Lower leg skin (tissue), 4 donors: ENCODE measurements around the gene CUL3. TPM values are rescaled to one million over a fixed set of nuclear protein-coding genes. Genes with fewer than 3 reads are reported as not detected.

ENCODE experiments used
- DNase-seq, 2 donors: peaks; one replicate each; pipeline ENCODE4 v3.0.0-alpha.2; 2019; ENCODE audit warnings: low spot score in 2 of 2
- H3K4me3 ChIP-seq: fragments of 200-600 bp; sonication (generic); 2 replicates; pipeline ENCODE4 v1.5.1; 2017; ENCODE audit warnings: mild to moderate bottlenecking, low read depth; ENCODE audit not compliant: poor library complexity, severe bottlenecking
- POLR2A ChIP-seq, 2 donors: fragments of 450-650 bp; IDR thresholded peaks; one replicate each; pipeline ENCODE4 v1.6.1; 2016 to 2017; ENCODE audit warnings: antibody characterized with exemption in 2 of 2, mild to moderate bottlenecking in 1 of 2, moderate library complexity in 1 of 2
- WGBS, 2 donors: methylation state at CpG; one replicate each; pipeline ENCODE4 v1.1.5; 2018; 5-methylcytosine and 5-hydroxymethylcytosine counted together
- intact Hi-C: fragments of 100-400 bp; cut with DNase I; formaldehyde crosslinking; loops from one replicate; pipeline ENCODE4 v1.15.0; 2023; ENCODE audit warnings: low total_unique reads
- total RNA-seq, 4 donors: library from RNA; depleted of rRNA; stranded (reverse); fragments of >200 nt; gene quantifications; one replicate each; pipeline ENCODE4 v1.1.0, GENCODE V29; 2016
- TF ChIP-seq, protein P1 (sequence below), 3 donors: fragments of 450-650 bp; IDR thresholded peaks; one replicate each; pipeline ENCODE4 v1.5.1; 2016; ENCODE audit warnings: antibody characterized with exemption in 3 of 3, mild to moderate bottlenecking in 3 of 3, moderate library complexity in 2 of 3

Gene CUL3
- total RNA-seq, 4 donors from 2014 or later: 66.0 to 105 (median 82.6) TPM

DNA sequence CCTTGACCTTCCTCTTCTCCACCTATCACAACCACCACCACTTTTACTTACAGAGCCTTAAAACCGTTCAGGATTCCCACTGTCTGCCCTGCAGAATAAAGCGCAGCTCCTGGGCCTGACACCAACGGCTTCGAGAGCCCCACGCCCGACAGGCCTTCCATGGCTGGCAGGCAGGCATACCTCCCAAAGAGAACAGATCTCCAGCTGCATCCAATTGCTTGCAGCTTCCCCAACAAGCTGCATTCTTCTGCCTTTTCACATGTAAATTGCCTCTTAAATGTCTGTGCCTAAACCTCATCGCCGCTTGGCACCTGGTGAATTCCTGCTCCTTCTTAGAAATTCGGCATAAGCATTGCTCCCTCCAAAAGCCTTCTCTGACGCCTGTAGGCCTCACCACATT, 151.7 kb downstream of the CUL3 start:
- 40 to 51% methylated on average over 10 of the region's 10 CpGs for WGBS, 2 donors
- H3K4me3 ChIP-seq: no peak overlapping the region
- intact Hi-C loops: no loop called here
- no peak for DNase-seq
- no peak for TF ChIP-seq POLR2A (IDR thresholded peaks at IDR 0.05)
- TF ChIP-seq, protein P1, sequence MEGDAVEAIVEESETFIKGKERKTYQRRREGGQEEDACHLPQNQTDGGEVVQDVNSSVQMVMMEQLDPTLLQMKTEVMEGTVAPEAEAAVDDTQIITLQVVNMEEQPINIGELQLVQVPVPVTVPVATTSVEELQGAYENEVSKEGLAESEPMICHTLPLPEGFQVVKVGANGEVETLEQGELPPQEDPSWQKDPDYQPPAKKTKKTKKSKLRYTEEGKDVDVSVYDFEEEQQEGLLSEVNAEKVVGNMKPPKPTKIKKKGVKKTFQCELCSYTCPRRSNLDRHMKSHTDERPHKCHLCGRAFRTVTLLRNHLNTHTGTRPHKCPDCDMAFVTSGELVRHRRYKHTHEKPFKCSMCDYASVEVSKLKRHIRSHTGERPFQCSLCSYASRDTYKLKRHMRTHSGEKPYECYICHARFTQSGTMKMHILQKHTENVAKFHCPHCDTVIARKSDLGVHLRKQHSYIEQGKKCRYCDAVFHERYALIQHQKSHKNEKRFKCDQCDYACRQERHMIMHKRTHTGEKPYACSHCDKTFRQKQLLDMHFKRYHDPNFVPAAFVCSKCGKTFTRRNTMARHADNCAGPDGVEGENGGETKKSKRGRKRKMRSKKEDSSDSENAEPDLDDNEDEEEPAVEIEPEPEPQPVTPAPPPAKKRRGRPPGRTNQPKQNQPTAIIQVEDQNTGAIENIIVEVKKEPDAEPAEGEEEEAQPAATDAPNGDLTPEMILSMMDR (IDR thresholded peaks at IDR 0.05): no peak

DNA sequence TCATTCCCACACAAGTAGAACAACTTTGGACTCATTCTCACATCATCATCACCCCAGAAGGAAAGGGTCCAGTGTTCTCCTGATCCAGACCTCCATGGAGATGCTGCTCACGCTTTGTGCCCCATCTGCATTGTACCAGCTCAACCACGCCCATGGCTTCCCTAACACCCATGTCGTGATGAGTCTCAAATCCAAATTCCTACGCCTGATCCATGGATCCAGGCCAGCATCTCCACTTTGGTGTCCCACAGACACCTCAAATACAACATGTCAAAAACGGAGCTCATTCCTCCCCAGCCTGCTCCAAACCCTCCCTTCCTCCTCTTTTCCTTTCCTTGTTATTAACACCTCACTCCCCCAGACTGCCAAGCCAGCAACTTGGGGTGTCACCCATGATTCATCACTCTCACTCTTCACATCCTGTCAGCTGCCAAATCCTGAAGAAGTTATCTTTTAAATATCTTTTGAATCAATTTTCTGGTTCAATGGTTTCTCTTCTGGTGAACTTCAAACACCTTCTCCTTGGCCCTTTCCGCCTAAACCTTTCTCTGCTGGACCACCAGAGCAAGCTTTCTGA, 153.1 kb downstream of the CUL3 start:
- H3K4me3 ChIP-seq: no peak overlapping the region
- no peak for DNase-seq
- intact Hi-C loops: no loop called here
- TF ChIP-seq, protein P1 (IDR thresholded peaks at IDR 0.05): no peak
- no peak for TF ChIP-seq POLR2A (IDR thresholded peaks at IDR 0.05)
- WGBS, 2 donors: 61 to 65% methylated on average over 6 of the region's 6 CpGs

DNA sequence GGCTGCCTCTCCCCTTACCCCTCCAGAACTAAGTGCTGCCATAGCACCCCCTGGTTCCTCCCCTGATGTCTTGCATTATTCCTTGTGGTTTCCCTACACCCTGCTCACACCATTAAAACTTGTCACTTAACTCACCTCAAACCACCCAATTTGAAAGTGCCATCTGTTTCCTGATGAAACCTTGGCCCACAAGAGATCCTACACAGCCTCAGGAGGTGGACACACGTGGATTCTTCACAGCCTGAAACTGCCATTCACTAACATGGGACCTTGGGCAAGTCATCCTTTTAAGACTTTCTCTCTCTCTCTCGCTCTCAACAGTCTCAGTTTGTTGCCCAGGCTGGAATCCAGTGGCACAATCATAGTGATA, 155.7 kb downstream of the CUL3 start:
- H3K4me3 ChIP-seq: no peak overlapping the region
- intact Hi-C loops: no loop called here
- DNase-seq: no peak
- WGBS, 2 donors: 63 to 87% methylated on average over 2 of the region's 2 CpGs
- no peak for TF ChIP-seq POLR2A (IDR thresholded peaks at IDR 0.05)
- TF ChIP-seq, protein P1 (IDR thresholded peaks at IDR 0.05): no peak

DNA sequence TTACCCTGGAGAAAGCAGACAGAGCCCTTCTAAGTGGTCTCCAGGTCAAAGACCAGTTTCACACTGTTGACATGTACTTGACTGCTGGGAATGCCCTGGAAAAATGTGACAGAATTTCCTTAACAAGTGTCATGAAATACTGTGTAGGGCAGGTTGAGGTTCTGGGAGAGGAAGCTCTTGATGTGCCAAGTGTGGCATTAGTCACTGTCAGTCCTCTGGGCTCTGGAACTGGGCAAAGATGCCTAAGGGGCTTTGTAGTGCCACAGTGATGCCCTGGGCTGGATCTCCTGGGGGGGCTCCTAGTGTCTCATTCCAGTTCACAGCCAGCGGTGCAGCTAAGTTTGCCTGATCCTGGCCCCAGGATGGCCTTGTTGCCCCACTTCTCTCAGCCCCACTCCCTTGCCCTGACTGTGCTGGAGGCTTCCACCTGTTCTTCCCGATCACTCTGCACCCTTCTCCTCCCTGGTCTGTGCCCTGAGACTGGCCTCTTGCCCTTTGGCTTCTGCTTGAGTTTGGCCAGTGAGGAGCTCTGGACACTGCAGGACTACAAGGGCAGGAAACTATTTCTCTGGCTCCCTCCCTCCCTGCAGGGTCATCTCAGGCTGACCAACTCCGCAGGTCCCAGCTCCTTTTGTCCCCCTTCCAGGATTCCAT, 156.2 kb downstream of the CUL3 start:
- intact Hi-C loops: no loop called here
- DNase-seq: no peak
- H3K4me3 ChIP-seq: no peak overlapping the region
- TF ChIP-seq, protein P1 (IDR thresholded peaks at IDR 0.05): no peak
- no peak for TF ChIP-seq POLR2A (IDR thresholded peaks at IDR 0.05)
- WGBS, 2 donors: 74 to 90% methylated on average over 2 to 3 of the region's 3 CpGs

DNA sequence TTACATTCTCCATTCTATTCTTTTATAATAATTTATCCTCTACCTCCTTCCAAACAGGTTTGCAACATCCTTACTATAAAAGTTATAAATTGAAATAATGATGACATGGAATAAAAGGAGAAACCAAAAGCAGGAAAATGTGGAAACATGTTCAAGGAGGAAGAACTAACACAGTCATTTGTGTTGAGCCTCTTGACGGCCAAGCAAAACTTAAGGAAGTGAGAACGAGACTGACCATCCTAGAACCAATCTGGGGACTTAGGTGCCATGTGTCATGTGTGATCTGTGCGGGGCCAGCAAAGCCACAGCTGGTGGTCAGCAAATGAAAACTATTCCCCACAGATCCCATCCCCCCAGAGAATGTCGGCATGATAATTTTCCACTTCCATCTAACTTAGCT, 157.7 kb downstream of the CUL3 start:
- 66 to 77% methylated on average over 4 of the region's 4 CpGs for WGBS, 2 donors
- TF ChIP-seq, protein P1 (IDR thresholded peaks at IDR 0.05): no peak
- TF ChIP-seq POLR2A (IDR thresholded peaks at IDR 0.05): no peak

DNA sequence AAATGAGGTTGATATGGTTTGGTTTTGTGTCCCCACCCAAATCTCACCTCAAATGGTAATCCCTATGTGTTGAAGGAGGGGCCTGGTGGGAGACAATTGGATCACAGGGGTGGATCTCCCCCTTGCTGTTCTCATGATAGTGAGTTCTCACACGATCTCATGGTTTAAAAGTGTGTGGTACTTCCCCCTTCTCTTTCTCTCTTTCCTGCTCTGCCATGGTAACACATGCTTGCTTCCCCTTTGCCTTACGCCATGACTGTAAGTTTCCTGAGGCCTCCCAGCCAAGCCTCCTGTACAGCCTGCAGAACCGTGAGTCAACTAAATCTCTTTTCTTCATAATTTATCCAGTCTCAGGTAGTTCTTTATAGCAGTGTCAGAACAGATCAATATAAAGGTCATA, 158.5 kb downstream of the CUL3 start:
- intact Hi-C loops: no loop called here
- TF ChIP-seq, protein P1 (IDR thresholded peaks at IDR 0.05): no peak
- no peak for TF ChIP-seq POLR2A (IDR thresholded peaks at IDR 0.05)
- no peak for DNase-seq
- H3K4me3 ChIP-seq: no peak overlapping the region
- 65 to 85% methylated on average over 3 of the region's 3 CpGs for WGBS, 2 donors

More for the DNA sequence above, 157.7 kb downstream of the CUL3 start:
- intact Hi-C loops: no loop called here
- DNase-seq: no peak
- H3K4me3 ChIP-seq: no peak overlapping the region
